SJSA1 (cell line): Measurements from ENCODE around the gene CTH. TPM values are rescaled to one million over a fixed set of nuclear protein-coding genes. Genes with fewer than 3 reads are reported as not detected.

Experiments
- DNase-seq, 2 experiments: peaks; one replicate each; pipeline ENCODE4 v3.0.0-alpha.2; 2015 to 2020; ENCODE audit warnings: low spot score in 2 of 2, low read depth in 1 of 2
- H3K27ac ChIP-seq: fragments of 250-450 bp; sonication (Bioruptor Pico); 2 replicates; pipeline ENCODE4 v1.5.1; 2020; ENCODE audit warnings: mild to moderate bottlenecking, moderate library complexity
- H3K27me3 ChIP-seq: fragments of 250-450 bp; sonication (Bioruptor Pico); replicated peaks from 2 replicates; pipeline ENCODE4 v1.5.1; 2020; ENCODE audit warnings: mild to moderate bottlenecking, moderate library complexity
- H3K36me3 ChIP-seq: fragments of 250-450 bp; sonication (Bioruptor Pico); 2 replicates; pipeline ENCODE4 v1.5.1; 2020; ENCODE audit warnings: mild to moderate bottlenecking
- H3K4me1 ChIP-seq: fragments of 250-450 bp; sonication (Bioruptor Pico); replicated peaks from 2 replicates; pipeline ENCODE4 v1.6.1; 2021; ENCODE audit warnings: mild to moderate bottlenecking
- H3K4me3 ChIP-seq: fragments of 250-450 bp; sonication (Bioruptor Pico); 2 replicates; pipeline ENCODE4 v1.5.1; 2020; ENCODE audit warnings: mild to moderate bottlenecking
- H3K9me3 ChIP-seq: fragments of 250-450 bp; sonication (Bioruptor Pico); replicated peaks from 2 replicates; pipeline ENCODE4 v1.5.1; 2020; ENCODE audit warnings: mild to moderate bottlenecking
- total RNA-seq: library from RNA; depleted of rRNA; stranded (reverse); fragments of >200 nt; shearing (Covaris generic); gene quantifications from 2 replicates; pipeline ENCODE4 v1.2.3, GENCODE V29; 2014

CTH gene
- total RNA-seq, 1 experiment from 2014 or later, result 2.2 TPM

GRCh38 chr1:70426154-70427131, 15.4 kb downstream of the CTH start:
- no peaks in the 10 kb centered on the region for H3K9me3 ChIP-seq
- no peak overlapping the region for H3K27ac ChIP-seq
- peaks cover 6% of the 10 kb centered on the region for H3K4me1 ChIP-seq
- no peak for DNase-seq
- no peaks in the 10 kb centered on the region for H3K36me3 ChIP-seq
- H3K4me3 ChIP-seq, result no peak overlapping the region
- no peaks in the 10 kb centered on the region for H3K27me3 ChIP-seq

GRCh38 chr1:70427976-70428375, 16.9 kb downstream of the CTH start:
- Histone ChIP-seq H3K27me3 (no peaks in the 10 kb centered on the region), H3K4me3 (no peak overlapping the region), H3K27ac (peak overlapping the region; percentile 18; the same call in 1 of the 2 replicates), H3K9me3 (no peaks in the 10 kb centered on the region), H3K36me3 (no peaks in the 10 kb centered on the region), H3K4me1 (peaks cover 6% of the 10 kb centered on the region)
- peak in 1 of 2 experiments; percentile 36 for DNase-seq

GRCh38 chr1:70429219-70429618, 18.2 kb downstream of the CTH start:
- Histone ChIP-seq H3K27ac (no peak overlapping the region), H3K9me3 (no peaks in the 10 kb centered on the region), H3K4me1 (peaks cover 6% of the 10 kb centered on the region), H3K4me3 (no peak overlapping the region), H3K36me3 (no peaks in the 10 kb centered on the region), H3K27me3 (no peaks in the 10 kb centered on the region)
- DNase-seq, result no peak

- no peaks in the 10 kb centered on the region for H3K36me3 ChIP-seq
- no peak for DNase-seq
- H3K27ac ChIP-seq, result no peak overlapping the region
- no peaks in the 10 kb centered on the region for H3K9me3 ChIP-seq
- H3K4me3 ChIP-seq, result no peak overlapping the region
- peaks cover 6% of the 10 kb centered on the region for H3K4me1 ChIP-seq
- no peaks in the 10 kb centered on the region for H3K27me3 ChIP-seq
These were observed 18.7 kb downstream of the CTH start for GRCh38 chr1:70429757-70430156.

- Histone ChIP-seq H3K27ac (no peak overlapping the region), H3K4me1 (peaks cover 6% of the 10 kb centered on the region), H3K36me3 (no peaks in the 10 kb centered on the region), H3K4me3 (no peak overlapping the region), H3K9me3 (no peaks in the 10 kb centered on the region), H3K27me3 (no peaks in the 10 kb centered on the region)
- DNase-seq, result no peak
These were observed 20.2 kb downstream of the CTH start for GRCh38 chr1:70431317-70431716.

GRCh38 chr1:70431874-70432273, 20.8 kb downstream of the CTH start:
- Histone ChIP-seq H3K4me3 (no peak overlapping the region), H3K27ac (no peak overlapping the region), H3K36me3 (no peaks in the 10 kb centered on the region), H3K9me3 (no peaks in the 10 kb centered on the region), H3K4me1 (peaks cover 6% of the 10 kb centered on the region), H3K27me3 (no peaks in the 10 kb centered on the region)
- no peak for DNase-seq

GRCh38 chr1:70434253-70434859, 23.3 kb downstream of the CTH start:
- Histone ChIP-seq H3K9me3 (no peaks in the 10 kb centered on the region), H3K27ac (no peak overlapping the region), H3K4me3 (no peak overlapping the region), H3K27me3 (no peaks in the 10 kb centered on the region), H3K36me3 (no peaks in the 10 kb centered on the region), H3K4me1 (no peaks in the 10 kb centered on the region)
- no peak for DNase-seq

GRCh38 chr1:70436622-70437251, 25.7 kb downstream of the CTH start:
- no peaks in the 10 kb centered on the region for H3K36me3 ChIP-seq
- no peaks in the 10 kb centered on the region for H3K27me3 ChIP-seq
- no peaks in the 10 kb centered on the region for H3K9me3 ChIP-seq
- H3K4me3 ChIP-seq, result no peak overlapping the region
- no peaks in the 10 kb centered on the region for H3K4me1 ChIP-seq
- H3K27ac ChIP-seq, result no peak overlapping the region
- DNase-seq, result no peak

- Histone ChIP-seq H3K27me3 (no peaks in the 10 kb centered on the region), H3K36me3 (no peaks in the 10 kb centered on the region), H3K27ac (no peak overlapping the region), H3K4me3 (no peak overlapping the region), H3K9me3 (no peaks in the 10 kb centered on the region), H3K4me1 (no peaks in the 10 kb centered on the region)
- no peak for DNase-seq
These were observed 27.5 kb downstream of the CTH start for GRCh38 chr1:70438529-70438928.

GRCh38 chr1:70440642-70441391, 29.7 kb downstream of the CTH start:
- Histone ChIP-seq H3K27me3 (no peaks in the 10 kb centered on the region), H3K4me1 (no peaks in the 10 kb centered on the region), H3K9me3 (no peaks in the 10 kb centered on the region), H3K36me3 (no peaks in the 10 kb centered on the region), H3K27ac (no peak overlapping the region), H3K4me3 (no peak overlapping the region)
- DNase-seq, result no peak

- Histone ChIP-seq H3K27me3 (no peaks in the 10 kb centered on the region), H3K36me3 (no peaks in the 10 kb centered on the region)
- DNase-seq, result no peak
These were observed 30.4 kb downstream of the CTH start for GRCh38 chr1:70441392-70442035.

GRCh38 chr1:70442490-70442889, 31.4 kb downstream of the CTH start:
- H3K4me3 ChIP-seq, result no peak overlapping the region
- no peaks in the 10 kb centered on the region for H3K27me3 ChIP-seq
- H3K36me3 ChIP-seq, result no peaks in the 10 kb centered on the region
- no peaks in the 10 kb centered on the region for H3K9me3 ChIP-seq
- H3K4me1 ChIP-seq, result no peaks in the 10 kb centered on the region
- DNase-seq, result no peak
- no peak overlapping the region for H3K27ac ChIP-seq

More at GRCh38 chr1:70441392-70442035, 30.4 kb downstream of the CTH start:
- Histone ChIP-seq H3K9me3 (no peaks in the 10 kb centered on the region), H3K4me3 (no peak overlapping the region), H3K4me1 (no peaks in the 10 kb centered on the region), H3K27ac (no peak overlapping the region)

- no peak overlapping the region for H3K4me3 ChIP-seq
- no peak for DNase-seq
- no peaks in the 10 kb centered on the region for H3K27me3 ChIP-seq
- no peak overlapping the region for H3K27ac ChIP-seq
- no peaks in the 10 kb centered on the region for H3K4me1 ChIP-seq
- H3K36me3 ChIP-seq, result no peaks in the 10 kb centered on the region
- no peaks in the 10 kb centered on the region for H3K9me3 ChIP-seq
These were observed 32.7 kb downstream of the CTH start for GRCh38 chr1:70443739-70444138.
